ENCODE measurements around the gene FAM3B.

The FAM3B gene

DNA sequence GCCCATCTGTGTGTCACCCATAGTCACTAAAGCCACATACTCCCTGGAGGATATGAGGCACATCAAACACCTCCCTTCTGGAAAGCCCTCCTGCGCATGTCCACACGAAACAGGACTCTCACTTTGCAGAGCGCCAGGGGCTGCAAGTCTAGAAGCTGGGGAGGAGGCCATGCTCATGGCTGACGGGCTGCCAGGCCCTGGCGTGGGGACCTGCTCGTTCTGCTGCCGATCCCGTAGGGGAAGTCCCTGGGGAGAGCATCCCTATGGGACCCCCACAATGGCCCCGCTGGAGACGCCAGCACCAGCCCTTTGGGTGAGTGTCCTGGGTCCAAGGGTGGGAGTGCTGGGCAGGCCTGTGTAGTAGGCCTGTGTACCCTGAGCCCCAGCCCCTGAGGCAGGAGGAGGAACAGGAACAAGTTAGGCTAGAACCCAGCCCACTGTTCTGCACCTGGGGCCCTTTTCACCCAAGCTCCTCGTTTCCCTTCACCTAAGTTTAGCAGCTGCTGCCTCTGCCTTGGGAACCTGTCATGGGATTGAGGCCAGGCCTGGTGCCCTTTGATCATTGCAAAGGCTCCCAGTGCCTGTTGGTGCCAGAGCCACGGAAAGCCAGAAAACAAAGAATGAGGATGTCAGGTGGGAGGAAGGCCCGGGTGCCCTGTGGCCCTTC is 9.9 kb downstream of the FAM3B start:
- TF ChIP-seq ZFX (IDR thresholded peaks at IDR 0.05; ENCODE audit: borderline replicate concordance), result no peak
- TF ChIP-seq, protein P1, sequence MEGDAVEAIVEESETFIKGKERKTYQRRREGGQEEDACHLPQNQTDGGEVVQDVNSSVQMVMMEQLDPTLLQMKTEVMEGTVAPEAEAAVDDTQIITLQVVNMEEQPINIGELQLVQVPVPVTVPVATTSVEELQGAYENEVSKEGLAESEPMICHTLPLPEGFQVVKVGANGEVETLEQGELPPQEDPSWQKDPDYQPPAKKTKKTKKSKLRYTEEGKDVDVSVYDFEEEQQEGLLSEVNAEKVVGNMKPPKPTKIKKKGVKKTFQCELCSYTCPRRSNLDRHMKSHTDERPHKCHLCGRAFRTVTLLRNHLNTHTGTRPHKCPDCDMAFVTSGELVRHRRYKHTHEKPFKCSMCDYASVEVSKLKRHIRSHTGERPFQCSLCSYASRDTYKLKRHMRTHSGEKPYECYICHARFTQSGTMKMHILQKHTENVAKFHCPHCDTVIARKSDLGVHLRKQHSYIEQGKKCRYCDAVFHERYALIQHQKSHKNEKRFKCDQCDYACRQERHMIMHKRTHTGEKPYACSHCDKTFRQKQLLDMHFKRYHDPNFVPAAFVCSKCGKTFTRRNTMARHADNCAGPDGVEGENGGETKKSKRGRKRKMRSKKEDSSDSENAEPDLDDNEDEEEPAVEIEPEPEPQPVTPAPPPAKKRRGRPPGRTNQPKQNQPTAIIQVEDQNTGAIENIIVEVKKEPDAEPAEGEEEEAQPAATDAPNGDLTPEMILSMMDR (IDR thresholded peaks at IDR 0.05), result no peak
- no peak overlapping the region for H3K27ac ChIP-seq

DNA sequence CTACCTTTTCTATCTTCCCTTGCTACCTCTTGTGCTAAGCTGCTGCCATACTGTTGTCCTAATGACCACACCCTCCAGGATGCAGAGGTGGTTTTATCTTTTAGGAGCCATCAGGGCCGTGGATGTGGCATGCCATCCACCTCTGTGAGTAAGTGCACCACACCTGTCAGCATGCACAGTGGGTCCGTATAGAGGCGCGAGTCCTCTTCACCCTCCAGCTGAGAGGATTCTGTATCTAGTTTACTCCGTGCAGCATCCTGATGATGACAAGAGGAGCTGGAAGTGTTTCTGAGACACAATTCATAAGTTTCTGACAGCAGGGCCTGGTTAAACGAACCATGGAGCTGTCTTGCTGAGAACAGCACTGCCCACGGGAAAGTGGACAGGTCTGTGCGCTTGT is 11.2 kb downstream of the FAM3B start:
- TF ChIP-seq, protein P1 (IDR thresholded peaks at IDR 0.05), result no peak
- TF ChIP-seq ZFX (IDR thresholded peaks at IDR 0.05; ENCODE audit: borderline replicate concordance), result no peak
- no peak overlapping the region for H3K27ac ChIP-seq

DNA sequence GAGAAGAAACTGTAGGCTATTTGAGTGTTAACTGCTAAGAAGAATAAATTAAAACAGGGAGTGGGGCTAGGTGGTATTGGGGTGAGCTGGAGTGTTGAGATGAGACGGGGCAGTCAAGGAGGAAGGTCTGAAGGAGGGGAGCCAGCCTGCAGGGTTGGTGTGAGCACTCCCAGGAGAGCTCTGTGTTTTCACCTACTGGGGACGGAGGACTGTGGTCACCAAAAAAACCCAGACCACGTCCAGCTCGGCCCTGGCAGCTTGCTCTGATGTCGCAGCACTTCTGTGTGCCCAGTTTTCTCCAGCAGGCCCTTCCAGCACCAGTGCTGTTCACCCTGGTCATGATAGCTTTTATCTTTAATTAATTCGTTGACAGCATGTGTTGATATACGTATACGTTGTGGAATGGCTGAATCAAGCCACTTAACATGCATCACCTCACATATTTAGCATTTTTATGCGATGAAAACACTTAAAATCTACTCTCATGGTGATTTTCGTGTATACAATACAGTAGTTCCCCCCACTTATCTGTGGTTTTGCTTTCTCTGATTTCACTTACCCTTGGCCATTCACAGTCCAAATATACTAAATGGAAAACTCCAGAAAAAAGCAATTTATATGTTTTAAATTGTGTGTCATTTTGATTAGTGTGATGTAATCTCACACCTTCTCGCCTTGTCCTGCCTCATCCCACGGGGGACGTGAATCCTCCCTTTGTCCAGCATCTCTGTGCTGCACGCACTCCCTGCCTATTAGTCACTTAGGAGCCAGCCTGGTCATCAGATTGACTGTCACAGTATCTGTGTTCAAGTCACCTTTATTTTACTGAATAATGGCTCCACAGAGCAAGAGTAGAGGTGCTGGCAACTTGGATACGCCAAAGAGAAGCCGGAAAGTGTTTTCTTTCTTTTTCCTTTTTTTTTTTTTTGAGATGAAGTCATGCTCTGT is 12.3 kb downstream of the FAM3B start:
- H3K27ac ChIP-seq, result no peak overlapping the region
- TF ChIP-seq, protein P1 (IDR thresholded peaks at IDR 0.05), result no peak
- no peak for TF ChIP-seq ZFX (IDR thresholded peaks at IDR 0.05; ENCODE audit: borderline replicate concordance)

DNA sequence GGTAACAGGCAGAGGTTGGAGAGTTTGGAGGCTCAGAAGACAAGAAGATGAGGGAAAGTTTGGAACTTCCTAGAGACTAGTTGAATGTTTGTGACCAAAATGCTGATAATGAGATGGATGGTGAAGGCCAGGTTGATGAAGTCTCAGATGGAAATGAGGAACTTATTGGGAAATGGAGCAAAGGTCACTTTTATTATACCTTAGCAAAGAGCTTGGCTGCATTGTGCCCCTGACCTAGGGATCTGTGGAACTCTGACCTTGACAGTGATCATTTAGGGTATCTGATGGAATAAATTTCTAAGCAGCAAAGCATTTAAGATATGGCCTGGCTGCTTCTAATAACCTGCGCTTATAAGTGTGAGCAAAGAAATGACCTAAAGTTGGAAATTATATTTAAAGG is 17.2 kb downstream of the FAM3B start:
- no peak overlapping the region for H3K27ac ChIP-seq
- TF ChIP-seq ZFX (IDR thresholded peaks at IDR 0.05; ENCODE audit: borderline replicate concordance), result no peak
- TF ChIP-seq, protein P1 (IDR thresholded peaks at IDR 0.05), result no peak

DNA sequence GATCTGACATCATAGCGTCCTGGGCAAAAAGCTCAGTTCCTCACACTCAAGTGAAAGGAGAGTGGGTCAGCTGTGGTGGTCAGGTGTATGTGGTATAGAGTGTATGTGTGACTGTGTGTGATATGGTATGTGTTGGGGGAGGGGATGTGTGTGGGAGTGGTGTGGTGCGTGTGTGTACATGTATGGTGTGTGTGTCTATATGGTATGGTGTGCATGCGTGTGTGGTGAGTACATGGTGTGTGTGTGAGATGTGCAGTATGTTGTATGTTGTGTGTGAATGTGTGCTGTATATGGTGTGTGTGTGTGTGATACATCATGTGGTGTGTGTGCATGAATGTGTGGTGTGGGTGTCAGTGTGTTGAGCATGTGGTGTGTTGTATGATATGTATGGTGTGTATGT is 20.9 kb downstream of the FAM3B start:
- no peak for TF ChIP-seq ZFX (IDR thresholded peaks at IDR 0.05; ENCODE audit: borderline replicate concordance)
- TF ChIP-seq, protein P1 (IDR thresholded peaks at IDR 0.05), result no peak
- no peak overlapping the region for H3K27ac ChIP-seq

DNA sequence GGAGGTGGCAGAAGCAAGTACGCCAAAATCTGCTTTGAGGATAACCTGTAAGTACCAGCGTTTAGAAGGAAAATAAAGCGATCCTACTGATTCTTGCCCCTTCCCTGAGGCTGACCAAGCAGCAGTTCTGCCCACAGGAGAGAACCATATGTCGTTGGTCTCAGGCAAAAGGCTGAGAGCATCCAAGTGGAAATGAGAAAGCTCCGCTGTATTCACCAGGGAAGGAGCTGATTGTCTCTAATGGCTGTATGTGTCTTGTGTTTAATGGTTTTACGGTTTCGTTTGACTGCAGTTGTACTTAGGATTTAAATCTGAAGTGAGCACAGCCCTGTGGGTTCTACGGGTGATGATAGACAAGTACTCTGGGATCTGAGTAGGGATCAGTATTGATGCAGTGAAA is 21.9 kb downstream of the FAM3B start:
- no peak for TF ChIP-seq ZFX (IDR thresholded peaks at IDR 0.05; ENCODE audit: borderline replicate concordance)
- TF ChIP-seq, protein P1 (IDR thresholded peaks at IDR 0.05), result no peak

DNA sequence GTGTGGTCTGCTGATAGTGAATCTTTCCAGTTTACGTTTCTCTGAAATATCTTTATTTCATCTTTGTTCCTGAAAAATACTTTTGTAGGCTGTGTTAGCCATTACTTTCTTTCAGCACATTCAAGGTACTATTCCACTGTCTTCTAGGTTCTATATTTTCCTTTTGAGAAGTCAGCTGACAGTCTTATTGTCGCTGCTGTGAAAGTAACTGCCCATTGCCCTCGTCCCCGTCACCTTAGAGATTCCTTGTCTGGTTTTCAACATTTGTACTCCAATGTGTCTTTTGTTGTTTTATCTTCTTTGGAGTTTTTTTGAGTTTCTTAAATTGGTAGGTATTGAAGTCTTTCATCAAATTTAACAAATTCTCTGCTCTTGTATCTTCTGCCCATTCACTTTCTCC is 25.4 kb downstream of the FAM3B start:
- TF ChIP-seq, protein P1 (IDR thresholded peaks at IDR 0.05), result no peak
- TF ChIP-seq ZFX (IDR thresholded peaks at IDR 0.05; ENCODE audit: borderline replicate concordance), result no peak
- no peak overlapping the region for H3K27ac ChIP-seq

More for the DNA sequence above, 21.9 kb downstream of the FAM3B start:
- H3K27ac ChIP-seq, result no peak overlapping the region
